ENCODE results near the gene DIRAS1. TPM values are rescaled to one million over a fixed set of nuclear protein-coding genes. Genes with fewer than 3 reads are reported as not detected.

The DIRAS1 gene
- total and polyA plus RNA-seq, 2 experiments from 2014 or later, result 2.6 to 4.9 TPM

GRCh38 chr19:2744113-2744512 is 22.9 kb upstream of the DIRAS1 start:
- 9 to 10% methylated on average over 4 of the region's 4 CpGs for WGBS, 2 experiments (ENCODE audit: low coverage in 1 of 2, low lambda C conversion rate in 2 of 2, missing lambda C conversion rate in 2 of 2)
- in situ Hi-C loops (cut with MboI), result no loop called here
- peaks cover 3% of the 10 kb centered on the region; the same call in 1 of the 2 replicates for H3K27me3 ChIP-seq (replicated peaks; ENCODE audit: insufficient read depth)

GRCh38 chr19:2743099-2743498 is 21.9 kb upstream of the DIRAS1 start:
- Histone ChIP-seq H3K9me3 (ENCODE audit: low read depth) (no peaks in the 10 kb centered on the region), H3K27me3 (replicated peaks; ENCODE audit: insufficient read depth) (peaks cover 3% of the 10 kb centered on the region; the same call in 1 of the 2 replicates), H3K4me1 (ENCODE audit: insufficient read depth) (no peaks in the 10 kb centered on the region), H4K20me1 (ENCODE audit: insufficient read depth) (no peaks in the 10 kb centered on the region), H3K27ac (no peak overlapping the region), H3K36me3 (ENCODE audit: low read depth) (no peaks in the 10 kb centered on the region), H3K9me2 (ENCODE audit: insufficient read depth) (no peaks in the 10 kb centered on the region), H3K4me3 (no peak overlapping the region), H3K4me2 (ENCODE audit: unreplicated experiment) (no peak overlapping the region), H2AFZ (no peak overlapping the region), H3F3A (ENCODE audit: insufficient read depth) (no peaks in the 10 kb centered on the region), H3K79me2 (ENCODE audit: insufficient read depth) (peaks cover 8% of the 10 kb centered on the region), H3K9ac (no peak overlapping the region)
- 31 to 38% methylated on average over 8 of the region's 8 CpGs for WGBS, 2 experiments (ENCODE audit: low coverage in 1 of 2, low lambda C conversion rate in 2 of 2, missing lambda C conversion rate in 2 of 2)
- DNase-seq, result no peak
- TF ChIP-seq EZH2phosphoT487 (IDR thresholded peaks at IDR 0.05; ENCODE audit: insufficient read depth, low read depth), result no peak
- no peak for TF ChIP-seq EZH2 (IDR thresholded peaks at IDR 0.05; ENCODE audit: insufficient read depth, poor library complexity, severe bottlenecking)
- in situ Hi-C loops (cut with MboI), result no loop called here

More at GRCh38 chr19:2744113-2744512, 22.9 kb upstream of the DIRAS1 start:
- no peak overlapping the region for H3K27ac ChIP-seq
- no peaks in the 10 kb centered on the region for H3K9me3 ChIP-seq (ENCODE audit: low read depth)
- H3K9ac ChIP-seq, result no peak overlapping the region
- H3K4me1 ChIP-seq (ENCODE audit: insufficient read depth), result no peaks in the 10 kb centered on the region
- no peaks in the 10 kb centered on the region for H3F3A ChIP-seq (ENCODE audit: insufficient read depth)
- TF ChIP-seq EZH2 (IDR thresholded peaks at IDR 0.05; ENCODE audit: insufficient read depth, poor library complexity, severe bottlenecking) (no peak), EZH2phosphoT487 (IDR thresholded peaks at IDR 0.05; ENCODE audit: insufficient read depth, low read depth) (no peak)
- no peak overlapping the region for H2AFZ ChIP-seq
- no peak overlapping the region for H3K4me3 ChIP-seq
- H3K36me3 ChIP-seq (ENCODE audit: low read depth), result no peaks in the 10 kb centered on the region
- H3K4me2 ChIP-seq (ENCODE audit: unreplicated experiment), result no peak overlapping the region
- peaks cover 6% of the 10 kb centered on the region for H3K79me2 ChIP-seq (ENCODE audit: insufficient read depth)
- DNase-seq, result no peak
- H4K20me1 ChIP-seq (ENCODE audit: insufficient read depth), result no peaks in the 10 kb centered on the region
- no peaks in the 10 kb centered on the region for H3K9me2 ChIP-seq (ENCODE audit: insufficient read depth)

- H2AFZ ChIP-seq, result no peak overlapping the region
- DNase-seq, result no peak
- H4K20me1 ChIP-seq (ENCODE audit: insufficient read depth), result no peaks in the 10 kb centered on the region
- no peaks in the 10 kb centered on the region for H3K9me2 ChIP-seq (ENCODE audit: insufficient read depth)
- no peak overlapping the region for H3K4me2 ChIP-seq (ENCODE audit: unreplicated experiment)
- no peaks in the 10 kb centered on the region for H3K4me1 ChIP-seq (ENCODE audit: insufficient read depth)
- no peaks in the 10 kb centered on the region; the same call in 1 of the 2 replicates for H3K36me3 ChIP-seq (ENCODE audit: low read depth)
- no peaks in the 10 kb centered on the region for H3K27me3 ChIP-seq (replicated peaks; ENCODE audit: insufficient read depth)
- TF ChIP-seq EZH2phosphoT487 (IDR thresholded peaks at IDR 0.05; ENCODE audit: insufficient read depth, low read depth), result no peak
- TF ChIP-seq EZH2 (IDR thresholded peaks at IDR 0.05; ENCODE audit: insufficient read depth, poor library complexity, severe bottlenecking), result no peak
- no peaks in the 10 kb centered on the region for H3K9me3 ChIP-seq (ENCODE audit: low read depth)
- in situ Hi-C loops (cut with MboI), result no loop called here
- peaks cover 15% of the 10 kb centered on the region for H3K79me2 ChIP-seq (ENCODE audit: insufficient read depth)
- no peak overlapping the region for H3K4me3 ChIP-seq
- no peak overlapping the region for H3K27ac ChIP-seq
- no peak overlapping the region for H3K9ac ChIP-seq
- 45 to 47% methylated on average over 13 of the region's 13 CpGs for WGBS, 2 experiments (ENCODE audit: low coverage in 1 of 2, low lambda C conversion rate in 2 of 2, missing lambda C conversion rate in 2 of 2)
- no peaks in the 10 kb centered on the region for H3F3A ChIP-seq (ENCODE audit: insufficient read depth)
Measured at GRCh38 chr19:2740314-2740656, 19.1 kb upstream of the DIRAS1 start.

DNA sequence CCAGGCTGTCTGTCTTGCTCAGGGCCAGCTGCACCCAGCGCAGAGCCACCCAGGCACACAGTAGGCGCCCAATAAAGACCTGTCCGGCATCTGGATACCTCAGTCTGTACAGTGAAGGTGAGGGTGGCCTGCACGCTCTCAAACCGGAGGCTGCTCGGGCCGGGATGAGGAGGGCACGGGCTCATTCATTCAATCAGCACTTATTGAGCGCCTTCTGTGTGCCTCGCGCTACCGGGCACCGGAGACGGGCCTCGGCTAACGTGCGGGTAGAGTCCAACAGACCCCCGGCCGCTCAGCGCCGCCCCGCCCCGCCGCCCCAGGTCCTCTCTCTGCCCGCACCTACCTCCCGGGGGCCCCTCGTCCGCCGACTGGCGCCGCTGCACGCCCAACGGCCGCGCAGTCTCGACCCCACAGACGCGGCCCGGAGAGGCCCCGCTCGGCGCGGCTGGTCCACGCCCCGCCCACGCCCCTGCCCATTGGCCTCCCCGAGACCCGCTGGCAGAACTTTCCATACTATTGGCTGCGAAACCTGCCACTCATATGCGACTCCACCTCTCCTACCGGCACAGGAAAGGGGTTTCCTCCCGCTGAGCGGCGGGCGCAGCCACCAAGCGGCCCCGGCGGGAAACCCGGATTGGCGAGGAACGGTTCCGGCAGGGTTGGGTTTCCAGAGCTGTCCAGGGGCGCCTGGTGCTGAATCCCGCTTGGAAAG is 18.6 kb upstream of the DIRAS1 start, which contains the start of gene SLC39A3:
Gene SLC39A3 (minus strand): TSS at position 416 of the 712 bp plus-strand sequence. CDS start 2,760 bp downstream, outside the sequence.
- H3K4me2 ChIP-seq (ENCODE audit: unreplicated experiment), result peak within 1 kb of the TSS; percentile 94
- H3F3A ChIP-seq (ENCODE audit: insufficient read depth), result no peaks in the 10 kb centered on the region
- H3K9me3 ChIP-seq (ENCODE audit: low read depth), result no peaks in the 10 kb centered on the region
- peak within 1 kb of the TSS; percentile 89 for H2AFZ ChIP-seq
- no peaks in the 10 kb centered on the region for H3K4me1 ChIP-seq (ENCODE audit: insufficient read depth)
- H3K4me3 ChIP-seq, result peak within 1 kb of the TSS; percentile 93
- no peaks in the 10 kb centered on the region for H4K20me1 ChIP-seq (ENCODE audit: insufficient read depth)
- H3K36me3 ChIP-seq (ENCODE audit: low read depth), result no peaks in the 10 kb centered on the region; the same call in 1 of the 2 replicates
- no peak within 1 kb of the TSS; the same call in 1 of the 2 replicates for H3K27ac ChIP-seq
- H3K9me2 ChIP-seq (ENCODE audit: insufficient read depth), result no peaks in the 10 kb centered on the region
- WGBS, 2 experiments (ENCODE audit: low coverage in 1 of 2, low lambda C conversion rate in 2 of 2, missing lambda C conversion rate in 2 of 2), result 1 to 3% methylated on average over 40 to 62 of the region's 64 CpGs
- peak; percentile 96 for DNase-seq
- in situ Hi-C loops (cut with MboI), result no loop called here
- TF ChIP-seq EZH2 (IDR thresholded peaks at IDR 0.05; ENCODE audit: insufficient read depth, poor library complexity, severe bottlenecking) (no peak), EZH2phosphoT487 (IDR thresholded peaks at IDR 0.05; ENCODE audit: insufficient read depth, low read depth) (no peak)
- peak within 1 kb of the TSS; percentile 82 for H3K9ac ChIP-seq
- no peaks in the 10 kb centered on the region for H3K27me3 ChIP-seq (replicated peaks; ENCODE audit: insufficient read depth)
- H3K79me2 ChIP-seq (ENCODE audit: insufficient read depth), result peaks cover 15% of the 10 kb centered on the region
